ENCODE data around the gene NBPF20.
"Not testable (repeated sequence)": the region's sequence is repeated elsewhere in the genome, so short reads cannot be mapped to it uniquely, and the experiment has no call there.

- TF ChIP-seq CTCF (conservative IDR thresholded peaks at IDR 0.05; ENCODE audit: low read depth, low read length); EZH2 (IDR thresholded peaks at IDR 0.05; ENCODE audit: low read length, unreplicated experiment); EZH2phosphoT487 (IDR thresholded peaks at IDR 0.05; ENCODE audit: borderline replicate concordance, low read length): not testable (repeated sequence)
Observed at GRCh38 chr1:145460684-145461083, 35.3 kb upstream of the NBPF20 start.

All from PC-3 (cell line).